MG63 (cell line): Measurements from ENCODE around the gene CDK5RAP2. TPM values are rescaled to one million over a fixed set of nuclear protein-coding genes. Genes with fewer than 3 reads are reported as not detected.

Experiments used
- DNase-seq: peaks from one replicate; pipeline ENCODE4 v3.0.0-alpha.2; 2020
- H3K27me3 ChIP-seq: fragments of 250-450 bp; sonication (Bioruptor Pico); 2 replicates; pipeline ENCODE4 v1.5.1; 2020; ENCODE audit warnings: mild to moderate bottlenecking, moderate library complexity
- H3K36me3 ChIP-seq: fragments of 250-450 bp; sonication (Bioruptor Pico); 2 replicates; pipeline ENCODE4 v1.5.1; 2020; ENCODE audit warnings: mild to moderate bottlenecking, moderate library complexity
- H3K4me3 ChIP-seq: fragments of 250-450 bp; sonication (Bioruptor Pico); 2 replicates; pipeline ENCODE4 v1.5.1; 2020; ENCODE audit warnings: mild to moderate bottlenecking, moderate library complexity
- H3K9me3 ChIP-seq: fragments of 250-450 bp; sonication (Bioruptor Pico); 2 replicates; pipeline ENCODE4 v1.5.1; 2020; ENCODE audit warnings: mild to moderate bottlenecking, moderate library complexity
- total RNA-seq: library from RNA; depleted of rRNA; stranded (reverse); fragments of >200 nt; shearing (Covaris generic); gene quantifications from 2 replicates; pipeline ENCODE4 v1.2.3, GENCODE V29; 2014; ENCODE audit warnings: low replicate concordance

Gene CDK5RAP2
- total RNA-seq, 1 experiment from 2014 or later, result 30.4 TPM

GRCh38 chr9:120603591-120603990, 23.6 kb upstream of the CDK5RAP2 start:
- Histone ChIP-seq H3K4me3 (no peak overlapping the region), H3K9me3 (no peaks in the 10 kb centered on the region), H3K27me3 (no peaks in the 10 kb centered on the region), H3K36me3 (no peaks in the 10 kb centered on the region)
- no peak for DNase-seq

DNA sequence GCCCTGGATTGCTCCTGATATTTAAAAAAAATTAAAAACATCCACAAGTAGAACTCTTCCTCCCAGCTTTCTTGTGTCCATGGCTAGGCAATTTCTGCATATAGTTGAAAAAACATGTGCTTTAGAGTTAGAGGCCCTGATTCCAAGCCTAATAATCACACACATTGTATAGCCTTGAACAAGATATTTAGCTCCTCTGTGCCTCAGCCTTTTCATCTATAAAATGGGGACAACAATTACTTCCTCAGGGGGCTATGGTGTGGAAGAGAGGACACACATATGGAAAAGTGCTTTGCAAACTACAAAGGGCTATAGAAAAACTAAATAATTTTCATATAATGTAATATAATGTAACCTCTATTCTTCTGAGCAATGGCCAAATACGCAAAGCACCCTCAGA, 23.0 kb upstream of the CDK5RAP2 start:
- Histone ChIP-seq H3K4me3 (no peak overlapping the region), H3K36me3 (no peaks in the 10 kb centered on the region), H3K9me3 (no peaks in the 10 kb centered on the region), H3K27me3 (no peaks in the 10 kb centered on the region)
- DNase-seq, result no peak

DNA sequence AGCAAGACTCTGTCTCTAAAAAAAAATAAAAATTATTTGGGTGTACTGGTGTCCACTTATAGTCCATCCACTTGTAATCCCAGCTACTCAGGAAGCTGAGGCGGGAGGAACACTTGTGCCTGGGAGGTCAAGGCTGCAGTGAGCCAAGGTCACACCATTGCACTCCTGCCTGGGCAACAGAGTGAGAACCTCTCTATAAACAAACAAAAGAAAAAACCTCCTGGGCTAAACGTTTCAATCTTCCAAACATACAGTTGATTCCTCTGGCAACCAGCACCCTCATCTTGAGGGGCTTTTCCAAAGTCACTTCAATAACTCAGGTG, 13.9 kb upstream of the CDK5RAP2 start:
- H3K36me3 ChIP-seq, result no peaks in the 10 kb centered on the region
- no peak for DNase-seq
- H3K27me3 ChIP-seq, result no peaks in the 10 kb centered on the region
- H3K9me3 ChIP-seq, result no peaks in the 10 kb centered on the region
- H3K4me3 ChIP-seq, result no peak overlapping the region

DNA sequence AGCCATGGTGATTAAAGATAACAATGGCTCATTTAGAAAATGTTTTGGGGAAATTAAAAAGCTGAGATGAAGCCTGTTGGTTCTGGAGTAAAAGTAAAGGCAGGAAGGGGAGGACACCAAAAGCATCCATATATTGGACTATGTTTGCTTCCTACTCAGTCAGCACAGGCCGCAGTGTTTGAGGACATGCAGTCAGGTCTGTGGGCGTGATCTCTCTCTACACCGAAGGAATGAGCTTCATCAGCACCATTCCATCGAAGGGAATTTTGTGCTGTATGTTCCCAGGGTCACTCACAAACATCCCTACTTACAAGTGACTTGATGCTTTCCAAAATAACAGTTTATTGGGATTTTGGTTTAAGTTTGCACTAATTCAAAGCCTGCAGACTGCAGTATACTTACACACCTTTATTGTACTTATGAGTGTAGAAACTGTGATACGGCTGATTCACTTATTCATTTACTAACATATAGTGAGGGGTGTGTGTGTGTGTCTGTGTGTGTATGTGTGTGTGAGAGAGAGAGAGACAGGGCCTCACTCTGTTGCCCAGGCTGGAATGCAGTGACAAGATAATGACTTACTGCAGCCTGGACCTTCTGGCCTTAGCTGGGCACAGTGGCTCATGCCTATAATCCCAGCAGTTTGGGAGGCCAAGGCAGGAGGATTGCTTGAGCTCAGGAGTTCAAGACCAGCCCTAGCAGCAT, 13.4 kb upstream of the CDK5RAP2 start:
- Histone ChIP-seq H3K36me3 (no peaks in the 10 kb centered on the region), H3K4me3 (no peak overlapping the region), H3K9me3 (no peaks in the 10 kb centered on the region), H3K27me3 (no peaks in the 10 kb centered on the region)
- no peak for DNase-seq

DNA sequence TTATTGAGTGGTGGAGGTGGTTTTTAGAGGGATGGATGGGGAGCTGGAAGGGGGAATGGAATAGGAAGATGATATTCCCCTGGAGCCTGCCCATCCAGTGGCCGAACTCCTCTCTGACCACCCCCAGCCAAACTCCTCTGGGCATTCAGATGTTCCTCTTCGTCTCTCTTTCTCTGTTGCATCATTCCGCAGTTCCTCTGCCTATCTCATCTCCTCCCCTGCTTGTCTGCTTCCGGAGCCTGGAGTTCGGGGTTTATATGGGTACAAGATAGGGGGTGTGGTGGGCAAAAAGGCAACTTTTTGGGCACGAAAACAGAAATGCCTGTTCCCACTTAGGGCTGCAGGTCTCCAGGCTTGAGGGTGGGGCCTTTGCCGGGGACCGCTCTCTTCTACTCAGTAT, 12.2 kb upstream of the CDK5RAP2 start:
- H3K36me3 ChIP-seq, result no peaks in the 10 kb centered on the region
- H3K9me3 ChIP-seq, result no peaks in the 10 kb centered on the region
- H3K27me3 ChIP-seq, result no peaks in the 10 kb centered on the region
- no peak for DNase-seq
- no peak overlapping the region for H3K4me3 ChIP-seq

- no peak for DNase-seq
- Histone ChIP-seq H3K9me3 (no peaks in the 10 kb centered on the region), H3K36me3 (no peaks in the 10 kb centered on the region), H3K4me3 (no peak overlapping the region), H3K27me3 (no peaks in the 10 kb centered on the region)
These were observed 7.4 kb upstream of the CDK5RAP2 start for GRCh38 chr9:120587328-120587727.

DNA sequence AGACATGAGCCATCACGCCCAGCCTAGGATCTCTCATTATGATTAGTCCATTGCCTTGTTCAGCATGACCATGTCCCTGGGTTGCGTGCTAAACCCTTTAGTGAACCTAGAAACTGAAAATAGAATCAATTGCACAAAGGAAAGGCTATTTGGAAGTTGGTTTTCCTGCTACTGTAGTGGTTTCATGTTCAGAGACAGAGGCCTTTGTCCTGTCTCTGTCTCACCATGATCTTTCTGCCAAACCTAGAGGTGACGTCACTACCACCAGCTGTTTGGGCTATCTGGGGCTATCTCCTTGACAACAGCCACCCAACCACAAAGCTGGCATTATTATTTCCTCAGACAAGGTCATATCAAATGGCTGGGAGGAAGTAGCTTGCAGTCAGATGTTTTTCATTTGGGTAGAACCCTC, 4.0 kb upstream of the CDK5RAP2 start:
- DNase-seq, result peak; percentile 71
- H3K4me3 ChIP-seq, result no peak overlapping the region
- H3K9me3 ChIP-seq, result no peaks in the 10 kb centered on the region
- no peaks in the 10 kb centered on the region for H3K36me3 ChIP-seq
- no peaks in the 10 kb centered on the region for H3K27me3 ChIP-seq

GRCh38 chr9:120579139-120580050, 572 bp downstream of the CDK5RAP2 start:
- peaks cover 4% of the 10 kb centered on the region; the same call in 1 of the 2 replicates for H3K36me3 ChIP-seq
- peak; percentile 23 for DNase-seq

GRCh38 chr9:120574473-120574872, 5.5 kb downstream of the CDK5RAP2 start:
- Histone ChIP-seq H3K4me3 (no peak overlapping the region), H3K9me3 (no peaks in the 10 kb centered on the region), H3K27me3 (no peaks in the 10 kb centered on the region), H3K36me3 (peaks cover 20% of the 10 kb centered on the region)
- DNase-seq, result no peak

More at GRCh38 chr9:120579139-120580050, 572 bp downstream of the CDK5RAP2 start:
- no peaks in the 10 kb centered on the region for H3K9me3 ChIP-seq
- peak overlapping the region; percentile 84 for H3K4me3 ChIP-seq
- H3K27me3 ChIP-seq, result no peaks in the 10 kb centered on the region

DNA sequence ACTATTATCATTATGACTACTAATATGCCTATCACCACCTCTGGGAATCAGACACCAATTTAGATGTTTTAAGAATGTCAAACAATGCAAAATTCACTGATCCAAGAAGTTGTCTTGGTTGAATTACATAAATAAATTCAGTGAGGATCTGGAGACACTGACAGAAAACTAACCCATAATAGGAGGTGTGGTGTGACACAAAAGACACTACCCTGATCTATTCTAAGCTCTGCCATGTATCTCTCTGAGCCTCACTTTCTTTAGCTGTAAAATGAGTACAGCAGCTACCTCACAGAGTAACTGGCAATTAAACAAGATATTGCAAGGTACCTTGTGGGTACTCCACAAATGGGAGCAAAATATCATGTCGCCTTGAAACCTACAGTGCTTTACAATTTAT, 7.5 kb downstream of the CDK5RAP2 start:
- H3K27me3 ChIP-seq, result no peaks in the 10 kb centered on the region
- peaks cover 38% of the 10 kb centered on the region for H3K36me3 ChIP-seq
- DNase-seq, result no peak
- no peaks in the 10 kb centered on the region for H3K9me3 ChIP-seq
- no peak overlapping the region for H3K4me3 ChIP-seq

DNA sequence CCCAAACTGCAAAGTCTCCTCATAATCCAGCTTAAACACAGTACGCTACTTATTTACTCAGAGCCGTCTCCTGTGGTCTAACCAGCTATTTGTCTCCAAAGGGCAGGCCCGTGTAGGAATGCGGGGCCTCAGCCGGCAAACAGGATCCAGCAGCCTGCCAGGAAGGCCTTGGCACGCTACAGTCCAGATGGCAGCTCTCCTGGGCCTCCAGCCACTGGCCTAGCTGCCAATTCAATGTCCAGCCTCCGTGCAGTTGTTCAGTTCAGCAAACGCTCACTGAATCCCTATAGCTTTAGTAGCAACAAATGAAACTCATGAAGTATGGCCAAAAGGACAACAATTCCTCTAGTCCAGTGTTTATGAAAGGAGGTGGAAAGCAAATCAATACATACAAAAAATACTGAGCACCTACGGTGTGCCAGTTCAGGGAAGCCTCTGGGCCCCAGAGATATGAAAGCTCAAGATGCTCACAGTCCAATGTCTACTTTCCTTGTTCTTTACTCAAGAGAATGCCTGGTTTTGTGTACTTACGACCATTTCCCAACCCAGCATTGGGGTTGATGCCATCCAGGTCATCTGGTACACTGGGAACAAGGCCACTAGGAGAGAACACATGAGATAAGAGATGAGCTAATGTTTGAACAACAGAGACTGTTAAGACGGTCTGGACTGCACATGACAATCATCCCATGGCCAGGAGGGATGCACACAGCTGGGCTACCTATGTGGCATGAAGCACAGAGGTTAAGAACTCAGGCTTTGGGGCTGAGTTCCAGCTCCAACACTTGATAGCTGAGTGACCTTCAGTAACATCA, 8.3 kb downstream of the CDK5RAP2 start:
- H3K27me3 ChIP-seq, result no peaks in the 10 kb centered on the region
- H3K4me3 ChIP-seq, result no peak overlapping the region
- H3K9me3 ChIP-seq, result no peaks in the 10 kb centered on the region
- H3K36me3 ChIP-seq, result peaks cover 44% of the 10 kb centered on the region
- DNase-seq, result peak; percentile 96

- H3K36me3 ChIP-seq, result peaks cover 45% of the 10 kb centered on the region
- H3K4me3 ChIP-seq, result no peak overlapping the region
- DNase-seq, result no peak
- no peaks in the 10 kb centered on the region for H3K27me3 ChIP-seq
- no peaks in the 10 kb centered on the region for H3K9me3 ChIP-seq
These were observed 9.7 kb downstream of the CDK5RAP2 start for GRCh38 chr9:120570296-120570695.

DNA sequence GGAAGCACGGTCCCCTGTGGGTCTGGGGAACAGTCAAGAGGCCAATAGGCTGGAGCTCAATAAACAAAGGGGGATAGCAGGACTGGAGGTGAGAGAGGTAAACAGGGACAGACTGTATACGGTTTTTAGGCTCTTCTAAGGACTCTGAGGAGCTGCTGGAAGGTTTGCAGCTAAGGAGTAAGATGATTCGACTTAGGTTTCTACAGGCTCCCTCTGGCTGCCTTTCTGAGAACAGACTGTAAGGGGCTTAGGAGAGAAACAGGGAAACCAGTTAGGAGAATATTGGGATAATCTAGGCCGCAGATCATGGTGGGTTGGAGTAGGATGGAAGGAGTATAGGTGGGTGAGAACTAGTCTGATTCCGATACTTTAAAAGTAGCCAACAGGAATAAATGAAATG, 10.4 kb downstream of the CDK5RAP2 start:
- no peak for DNase-seq
- Histone ChIP-seq H3K36me3 (peaks cover 51% of the 10 kb centered on the region), H3K4me3 (no peak overlapping the region), H3K9me3 (no peaks in the 10 kb centered on the region), H3K27me3 (no peaks in the 10 kb centered on the region)

GRCh38 chr9:120568816-120569215, 11.2 kb downstream of the CDK5RAP2 start:
- DNase-seq, result no peak
- Histone ChIP-seq H3K4me3 (no peak overlapping the region), H3K36me3 (peaks cover 54% of the 10 kb centered on the region), H3K9me3 (no peaks in the 10 kb centered on the region), H3K27me3 (no peaks in the 10 kb centered on the region)

DNA sequence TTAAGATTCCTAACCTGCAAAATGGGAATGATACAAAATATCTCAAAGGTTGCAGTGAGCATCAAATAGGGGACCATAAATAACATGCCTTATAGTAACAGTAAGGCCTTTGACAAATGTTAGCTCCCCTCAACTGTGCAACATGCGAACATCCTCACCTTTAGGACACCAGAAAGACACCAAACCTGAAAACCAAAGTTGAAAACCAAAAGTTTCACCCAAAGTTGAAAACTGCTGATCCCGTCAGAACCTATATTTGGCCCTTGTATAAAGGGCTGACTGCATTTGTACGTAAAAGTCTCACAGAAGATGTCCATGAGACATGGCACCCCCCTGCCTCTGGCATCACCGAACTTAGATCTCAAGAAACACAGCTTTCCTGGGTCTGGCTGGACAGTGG, 12.1 kb downstream of the CDK5RAP2 start:
- Histone ChIP-seq H3K27me3 (no peaks in the 10 kb centered on the region), H3K4me3 (no peak overlapping the region), H3K9me3 (no peaks in the 10 kb centered on the region), H3K36me3 (peaks cover 55% of the 10 kb centered on the region)
- DNase-seq, result no peak

DNA sequence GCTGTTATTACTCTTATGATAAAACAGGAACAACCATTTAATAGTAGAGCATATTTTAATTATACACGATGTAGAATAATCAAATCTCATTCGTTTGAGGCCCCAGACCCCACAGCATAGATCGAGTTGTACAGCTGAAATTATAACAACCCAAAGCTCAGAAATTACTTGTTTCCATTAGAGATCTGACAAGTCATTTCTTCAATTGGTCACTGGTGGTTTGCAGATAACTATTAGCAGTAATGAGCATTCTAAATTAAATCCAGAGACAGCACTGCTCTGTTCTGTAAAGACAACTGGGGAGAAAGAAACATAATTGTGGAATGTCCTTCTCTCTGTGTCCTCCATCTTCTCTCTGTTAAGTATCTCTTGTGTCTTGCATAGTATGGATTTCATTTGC, 12.9 kb downstream of the CDK5RAP2 start:
- Histone ChIP-seq H3K4me3 (no peak overlapping the region), H3K27me3 (no peaks in the 10 kb centered on the region), H3K9me3 (no peaks in the 10 kb centered on the region), H3K36me3 (peaks cover 61% of the 10 kb centered on the region)
- DNase-seq, result no peak

- H3K9me3 ChIP-seq, result no peaks in the 10 kb centered on the region
- peaks cover 46% of the 10 kb centered on the region for H3K36me3 ChIP-seq
- no peaks in the 10 kb centered on the region for H3K27me3 ChIP-seq
- no peak for DNase-seq
- no peak overlapping the region for H3K4me3 ChIP-seq
These were observed 15.4 kb downstream of the CDK5RAP2 start for GRCh38 chr9:120564589-120564988.
